ENCODE measurements around the gene PPEF1.

Gene PPEF1, protein sequence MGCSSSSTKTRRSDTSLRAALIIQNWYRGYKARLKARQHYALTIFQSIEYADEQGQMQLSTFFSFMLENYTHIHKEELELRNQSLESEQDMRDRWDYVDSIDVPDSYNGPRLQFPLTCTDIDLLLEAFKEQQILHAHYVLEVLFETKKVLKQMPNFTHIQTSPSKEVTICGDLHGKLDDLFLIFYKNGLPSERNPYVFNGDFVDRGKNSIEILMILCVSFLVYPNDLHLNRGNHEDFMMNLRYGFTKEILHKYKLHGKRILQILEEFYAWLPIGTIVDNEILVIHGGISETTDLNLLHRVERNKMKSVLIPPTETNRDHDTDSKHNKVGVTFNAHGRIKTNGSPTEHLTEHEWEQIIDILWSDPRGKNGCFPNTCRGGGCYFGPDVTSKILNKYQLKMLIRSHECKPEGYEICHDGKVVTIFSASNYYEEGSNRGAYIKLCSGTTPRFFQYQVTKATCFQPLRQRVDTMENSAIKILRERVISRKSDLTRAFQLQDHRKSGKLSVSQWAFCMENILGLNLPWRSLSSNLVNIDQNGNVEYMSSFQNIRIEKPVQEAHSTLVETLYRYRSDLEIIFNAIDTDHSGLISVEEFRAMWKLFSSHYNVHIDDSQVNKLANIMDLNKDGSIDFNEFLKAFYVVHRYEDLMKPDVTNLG

DNA sequence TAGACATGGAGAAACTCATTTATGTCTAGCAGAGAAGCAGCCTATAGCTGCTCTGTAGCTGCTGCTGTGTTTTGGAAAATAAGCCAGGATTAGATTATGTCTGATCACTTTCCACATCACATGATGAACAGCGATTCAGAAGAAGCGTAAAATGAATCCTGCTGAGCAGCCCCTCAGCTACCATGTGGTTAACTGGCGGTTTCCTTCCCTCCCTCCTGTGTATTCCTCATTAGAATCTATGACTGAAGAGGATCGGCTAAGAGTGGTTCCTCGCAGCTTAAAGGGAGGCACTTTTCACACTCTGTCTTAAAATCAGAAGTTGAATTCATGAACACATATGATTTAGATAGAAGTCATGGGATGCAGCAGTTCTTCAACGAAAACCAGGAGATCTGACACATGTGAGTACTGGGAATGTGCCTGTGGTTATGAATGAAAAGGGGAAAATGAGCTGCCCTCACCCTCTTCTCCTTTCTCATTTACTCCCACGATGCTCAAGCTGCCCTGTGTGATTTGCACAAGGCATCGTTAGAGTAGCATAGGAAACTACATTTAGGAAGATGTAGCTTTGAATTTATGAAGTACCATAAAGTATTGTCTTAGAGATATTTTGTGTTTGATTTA lies at the start of gene PPEF1:
Gene PPEF1, plus strand, starts transcription at position 220 of the 624 bp plus-strand sequence. Its CDS starts 136 bp downstream, at position 356.
- DNase-seq: no peak

- DNase-seq: no peak
These were observed 46.2 kb upstream of the PPEF1 start for GRCh38 chrX:18661273-18661672.

- DNase-seq: no peak
These were observed 42.5 kb upstream of the PPEF1 start for GRCh38 chrX:18664947-18665346.

DNA sequence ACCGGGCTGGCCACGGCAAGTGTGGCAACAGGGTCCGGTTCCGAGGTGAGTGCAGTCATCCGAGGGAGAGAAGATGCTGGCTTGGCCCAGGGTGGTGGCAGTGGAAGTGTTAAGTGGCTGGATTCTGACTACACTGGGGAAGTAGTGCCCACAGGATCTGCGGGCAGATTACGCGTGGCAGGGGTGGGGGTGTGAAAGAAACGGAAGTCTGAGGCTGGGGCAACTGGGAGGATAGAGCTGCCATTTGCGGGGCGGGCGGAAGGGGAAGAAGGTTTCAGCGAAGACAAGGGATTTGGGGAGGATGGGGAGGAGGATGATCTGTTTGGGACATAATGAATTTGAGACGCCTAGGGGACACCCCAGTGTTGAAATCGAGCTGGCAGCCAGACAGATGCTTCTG lies 40.8 kb upstream of the PPEF1 start:
- DNase-seq: no peak

DNA sequence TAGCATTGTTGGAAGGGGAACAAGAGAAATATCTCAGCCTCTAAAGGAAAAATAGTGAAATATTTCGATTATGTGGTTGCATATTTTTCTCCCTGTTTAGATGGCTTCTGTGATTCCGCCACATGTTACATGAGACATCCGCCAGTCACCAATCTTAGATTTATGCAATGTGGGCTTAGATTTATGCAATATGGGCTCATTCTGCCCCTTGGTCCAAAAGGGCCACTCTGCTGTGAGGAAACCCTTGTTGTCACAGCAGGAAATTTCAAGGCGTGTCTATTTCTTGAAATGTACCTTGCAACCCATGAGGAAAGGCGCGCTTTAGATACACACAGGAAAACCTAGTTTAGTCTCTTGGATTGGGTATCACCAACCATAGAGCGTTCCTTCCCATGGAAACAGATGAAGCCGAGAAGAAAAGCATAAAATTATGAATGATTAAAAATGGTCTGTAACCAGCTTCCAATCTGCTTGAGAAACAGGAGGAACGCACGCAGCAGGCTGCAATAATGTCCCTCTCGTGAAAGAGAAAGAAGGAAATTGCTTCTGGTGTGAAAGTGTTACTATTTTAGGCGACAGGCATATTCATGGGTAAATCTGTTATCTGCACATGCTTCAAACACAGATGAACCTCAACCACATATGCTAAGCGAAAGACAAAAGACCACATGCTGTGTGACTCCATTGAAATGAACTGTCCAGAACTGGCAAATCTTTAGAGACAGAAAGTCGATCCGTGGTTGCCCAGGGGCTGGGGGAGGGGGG lies 39.2 kb upstream of the PPEF1 start:
- DNase-seq: no peak

- no peak for DNase-seq
These were observed 35.4 kb upstream of the PPEF1 start, which contains the start of gene RS1 for GRCh38 chrX:18672008-18672407. Gene RS1 (minus strand): TSS chrX:18672108. CDS start chrX:18672068, 40 bp downstream.

GRCh38 chrX:18674417-18674787 lies 33.0 kb upstream of the PPEF1 start:
- DNase-seq: no peak

DNA sequence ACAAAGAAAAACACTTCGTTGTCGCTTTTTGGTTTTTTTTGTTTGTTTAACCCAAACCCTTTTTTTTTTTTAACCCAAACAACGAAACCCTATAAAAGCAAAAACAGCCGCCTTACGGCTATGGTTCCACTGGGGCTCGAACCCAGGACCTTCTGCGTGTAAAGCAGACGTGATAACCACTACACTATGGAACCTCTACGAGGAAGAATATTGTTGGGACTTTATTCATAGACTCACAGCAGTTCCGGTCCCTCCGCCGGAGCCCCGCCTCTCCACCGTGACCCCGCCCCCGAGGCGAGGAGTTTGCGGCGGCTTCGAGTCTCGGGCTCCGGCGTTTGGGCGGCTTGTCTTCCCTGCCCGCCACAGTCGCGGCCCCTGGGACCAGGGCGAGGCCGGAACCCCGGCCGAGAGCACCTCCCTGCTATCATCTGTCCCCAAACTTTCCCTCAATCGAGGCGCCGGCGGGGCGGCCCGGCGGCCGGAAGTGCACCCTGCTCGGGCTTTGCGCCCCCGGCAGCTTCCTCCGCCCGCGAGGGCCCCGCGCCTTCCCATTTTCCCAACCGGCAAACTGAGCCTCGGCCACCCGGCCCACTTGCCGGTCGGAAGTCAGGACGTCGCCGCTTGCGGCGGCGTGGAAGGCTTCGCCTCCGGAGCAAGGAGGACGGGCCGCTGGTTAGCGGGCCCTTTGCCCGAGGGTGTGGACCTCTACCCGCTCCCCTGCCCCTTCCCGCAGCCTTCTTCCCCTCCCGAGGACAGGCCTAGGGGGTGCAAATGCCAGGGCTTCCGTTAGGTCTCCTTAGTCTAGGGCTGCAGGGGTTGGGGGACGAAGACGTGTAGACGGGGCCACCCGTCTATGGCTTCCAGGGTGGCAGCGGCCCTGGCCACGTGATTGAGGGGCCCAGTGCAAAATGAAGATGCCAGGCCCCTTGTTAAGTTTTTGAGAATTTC lies 32.4 kb upstream of the PPEF1 start:
- peak; percentile 87 for DNase-seq

DNA sequence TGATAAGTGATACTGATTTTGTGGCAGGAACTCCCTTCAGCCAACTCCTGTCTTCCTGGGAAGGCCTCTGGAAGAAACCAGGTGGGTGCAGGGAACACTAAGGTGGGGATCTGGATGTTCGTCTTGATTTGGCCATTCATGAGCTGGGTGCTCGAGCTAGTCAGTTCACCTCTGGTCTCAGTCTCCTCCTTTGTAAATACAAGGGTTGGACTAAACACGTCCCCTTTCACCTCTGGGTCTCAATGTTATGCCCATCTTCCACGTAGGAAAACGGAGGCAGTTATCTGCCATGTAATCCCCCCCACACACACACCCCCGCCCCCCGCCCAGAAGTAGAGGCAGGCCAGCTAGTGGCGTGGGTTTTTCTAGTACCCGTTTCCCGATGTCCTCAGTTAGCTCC lies 31.4 kb upstream of the PPEF1 start:
- no peak for DNase-seq

DNA sequence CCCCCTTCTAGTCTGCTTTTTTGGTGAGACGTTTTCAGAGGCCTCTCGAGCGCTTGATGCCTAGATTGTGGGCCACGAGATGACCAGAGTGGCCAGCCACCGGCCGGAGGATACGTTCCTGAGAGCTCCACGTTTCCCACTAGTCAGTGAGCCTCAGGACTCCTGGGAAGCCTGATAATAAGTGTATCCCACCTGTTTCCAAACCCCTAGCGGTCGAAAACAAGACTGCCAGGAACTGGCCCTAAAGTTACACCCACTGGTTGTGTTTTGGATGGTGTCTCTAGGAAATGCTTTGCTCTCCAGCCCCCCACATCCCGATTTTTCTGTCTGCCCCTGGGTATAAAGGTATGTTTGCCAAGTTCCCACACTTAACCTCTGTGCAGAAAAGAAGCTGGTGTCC lies 31.0 kb upstream of the PPEF1 start:
- no peak for DNase-seq

GRCh38 chrX:18677161-18677869 lies 30.1 kb upstream of the PPEF1 start:
- DNase-seq: no peak

DNA sequence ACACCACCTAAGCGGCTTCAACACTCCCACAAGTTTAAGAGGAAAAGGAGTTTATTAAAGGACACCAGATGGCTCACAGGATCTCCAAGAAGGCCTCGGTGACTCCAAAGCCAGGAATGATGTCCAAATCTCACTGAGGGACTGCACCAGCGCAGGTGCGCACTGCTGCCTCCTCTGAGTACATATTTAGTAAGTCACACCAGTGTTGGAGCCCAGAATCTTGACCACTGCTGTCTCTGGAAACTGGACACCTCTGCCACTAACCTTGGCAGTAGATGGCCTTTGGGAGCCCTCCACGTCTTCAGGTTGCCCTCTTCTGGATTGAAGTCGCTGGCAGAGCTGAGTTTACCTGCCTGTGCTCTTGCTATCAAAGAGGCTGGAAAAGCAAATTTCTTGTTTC lies 25.4 kb upstream of the PPEF1 start:
- no peak for DNase-seq

- DNase-seq: no peak
These were observed 24.5 kb upstream of the PPEF1 start for GRCh38 chrX:18682979-18683387.

DNA sequence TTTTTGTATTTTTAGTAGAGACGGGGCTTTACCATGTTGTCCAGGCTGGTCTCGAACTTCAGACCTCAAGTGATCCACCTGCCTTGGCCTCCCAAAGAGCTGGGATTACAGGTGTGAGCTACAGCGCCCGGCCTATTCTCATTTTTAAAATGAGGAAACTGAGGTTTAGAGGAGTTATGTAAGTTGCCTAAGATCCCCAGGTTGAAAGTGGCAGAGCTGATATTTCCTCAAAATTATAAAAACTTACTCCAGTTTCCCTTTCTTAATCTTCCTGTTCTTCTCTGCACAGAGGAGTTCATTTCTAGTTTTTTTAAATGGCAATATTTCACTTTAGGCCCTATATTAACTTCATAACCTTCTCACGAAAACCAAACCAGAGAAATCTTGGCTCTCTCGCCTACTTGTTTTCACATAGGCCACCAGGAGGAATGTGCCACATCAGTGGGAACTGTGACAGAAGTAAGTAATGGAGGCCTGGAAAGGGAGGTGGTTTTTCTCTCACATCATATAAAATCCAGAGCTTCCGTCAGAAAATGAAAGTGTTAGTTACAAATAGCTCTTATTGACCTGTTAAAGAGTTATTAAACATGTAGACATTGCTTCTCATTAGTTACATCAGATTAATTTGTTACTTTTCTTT lies 19.5 kb upstream of the PPEF1 start:
- DNase-seq: no peak

- DNase-seq: no peak
These were observed 16.0 kb upstream of the PPEF1 start for GRCh38 chrX:18691431-18691830.

- no peak for DNase-seq
These were observed 14.9 kb upstream of the PPEF1 start for GRCh38 chrX:18692541-18692940.

GRCh38 chrX:18696653-18697052 lies 10.8 kb upstream of the PPEF1 start:
- no peak for DNase-seq

- DNase-seq: no peak
These were observed 8.5 kb upstream of the PPEF1 start for GRCh38 chrX:18698737-18699650.

- DNase-seq: no peak
These were observed 5.7 kb upstream of the PPEF1 start for GRCh38 chrX:18701621-18702361.
